K562 (cell line): Measurements from ENCODE around the gene NTF4. TPM values are rescaled to one million over a fixed set of nuclear protein-coding genes. Genes with fewer than 3 reads are reported as not detected.

Experiments
- E2F1 ChIP-seq: sonication (generic); formaldehyde crosslinking; IDR thresholded peaks from 2 replicates; pipeline ENCODE4 v1.8.1; 2023; ENCODE audit warnings: mild to moderate bottlenecking, missing genetic modification reagents, moderate library complexity
- ELF1 ChIP-seq: fragments of 200-800 bp; sonication (Bioruptor generic); IDR thresholded peaks from 2 replicates; pipeline ENCODE4 v1.6.1; 2016; ENCODE audit warnings: missing genetic modification characterization, missing compliant biosample characterization
- ETS2 ChIP-seq: IDR thresholded peaks from 2 replicates; pipeline ENCODE4 v1.6.1; 2016; ENCODE audit warnings: borderline replicate concordance, missing genetic modification characterization, mild to moderate bottlenecking, moderate library complexity, missing compliant biosample characterization; ENCODE audit not compliant: poor library complexity, severe bottlenecking
- GTF2B ChIP-seq: IDR thresholded peaks from 2 replicates; pipeline ENCODE4 v1.6.1; 2011; ENCODE audit not compliant: insufficient read length; ENCODE audit errors: extremely low read depth
- IRF2 ChIP-seq: sonication (generic); formaldehyde crosslinking; IDR thresholded peaks from 2 replicates; pipeline ENCODE4 v1.8.1; 2022; ENCODE audit warnings: mild to moderate bottlenecking, missing genetic modification reagents
- LARP7 ChIP-seq: fragments of 450-650 bp; IDR thresholded peaks from 2 replicates; pipeline ENCODE4 v1.6.1; 2016
- MCM7 ChIP-seq, 2 experiments: fragments of 450-650 bp; IDR thresholded peaks; 2 replicates each; pipeline ENCODE4 v1.6.1; 2016 to 2018
- NR0B1 ChIP-seq: fragments of 450-650 bp; IDR thresholded peaks from one replicate; pipeline ENCODE4 v1.6.1; 2018; ENCODE audit warnings: mild to moderate bottlenecking, moderate library complexity; ENCODE audit not compliant: partially characterized antibody
- POLR2B ChIP-seq: fragments of 450-650 bp; IDR thresholded peaks from 2 replicates; pipeline ENCODE4 v1.6.1; 2018; ENCODE audit warnings: low read depth; ENCODE audit not compliant: partially characterized antibody
- SP2 ChIP-seq: IDR thresholded peaks from 2 replicates; pipeline ENCODE4 v1.6.1; 2011; ENCODE audit warnings: mild to moderate bottlenecking, low read depth, low read length, moderate library complexity; ENCODE audit not compliant: poor library complexity, severe bottlenecking; ENCODE audit errors: extremely low read depth
- STAT5A ChIP-seq: IDR thresholded peaks from 2 replicates; pipeline ENCODE4 v1.6.1; 2012; ENCODE audit warnings: low read length, inconsistent platforms, borderline replicate concordance
- THAP7 ChIP-seq: fragments of 250-450 bp; sonication (Bioruptor Pico); IDR thresholded peaks from 2 replicates; pipeline ENCODE4 v1.5.0; 2021
- USF2 ChIP-seq: sonication (generic); formaldehyde crosslinking; IDR thresholded peaks from 2 replicates; pipeline ENCODE4 v1.5.0; 2020; ENCODE audit warnings: missing genetic modification reagents
- ZKSCAN3 ChIP-seq: fragments of 250-450 bp; sonication (Bioruptor Pico); IDR thresholded peaks from 2 replicates; pipeline ENCODE4 v1.4.0; 2020
- ZNF384 ChIP-seq: IDR thresholded peaks from 2 replicates; pipeline ENCODE4 v1.6.1; 2012; ENCODE audit warnings: low read depth, low read length, improper control_type of control experiment
- ZNF740 ChIP-seq, 3 experiments: fragments of 200-800 bp in 1 of 3; sonication (Bioruptor generic) in 1 of 3; sonication (generic) in 1 of 3; formaldehyde crosslinking in 1 of 3; IDR thresholded peaks; 2 replicates each; pipeline versions ENCODE4 v1.6.1 to v1.8.0; 2016 to 2022; ENCODE audit warnings: mild to moderate bottlenecking in 2 of 3, missing compliant biosample characterization in 2 of 3, missing genetic modification characterization in 2 of 3, missing genetic modification reagents in 1 of 3
- ZNF785 ChIP-seq: fragments of 250-450 bp; sonication (Bioruptor Pico); IDR thresholded peaks from 2 replicates; pipeline ENCODE4 v1.4.0; 2020; ENCODE audit warnings: mild to moderate bottlenecking
- polyA plus RNA-seq, 8 experiments: library from polyadenylated mRNA; depleted of rRNA in 4 of 8; stranded (reverse) in 5 of 8; unstranded in 3 of 8; fragments of >200 nt; fragmentation: Nextera tagmentation in 2 of 8; fragmentation: Illumina TruSeq in 1 of 8; extraction: Ambion mirVana in 2 of 8; extraction: Trizol in 1 of 8; gene quantifications; 2 replicates each; pipeline versions ENCODE4 v1.2.1 to v1.2.3, GENCODE V29; 2011 to 2014; ENCODE audit warnings: inconsistent platforms in 1 of 8, missing spikeins in 1 of 8
- total RNA-seq, 7 experiments: library from RNA; depleted of rRNA in 6 of 7; stranded (reverse); fragments of >200 nt in 6 of 7; fragmentation: Illumina TruSeq in 2 of 7; extraction: Trizol in 2 of 7; gene quantifications; 2 replicates each; pipeline versions ENCODE4 v1.2.1 to v1.2.3, GENCODE V29; 2011 to 2021; ENCODE audit warnings: low replicate concordance in 1 of 7

NTF4 gene
- total and polyA plus RNA-seq, 9 of the 15 experiments (the other 6 are each of a cell fraction or from before 2014, with no cell fraction given) = not detected

GRCh38 chr19:49073514-49074378 lies 9.1 kb upstream of the NTF4 start (continued):
- no peak for TF ChIP-seq E2F1 (CRISPR knock-in tag)
- no peak for TF ChIP-seq ZNF785 (CRISPR knock-in tag)
- no peak for TF ChIP-seq MCM7 (IDR thresholded peaks at IDR 0.05)
- TF ChIP-seq POLR2B = no peak
- no peak for TF ChIP-seq ETS2
- TF ChIP-seq ZNF740 (CRISPR knock-in tag; IDR thresholded peaks at IDR 0.05) = 0 out of 2 replicates have a peak, but pooled peaks have one; percentile 37
- TF ChIP-seq ZNF740 (tag; IDR thresholded peaks at IDR 0.05) = no peak
- no peak for TF ChIP-seq THAP7
- no peak for TF ChIP-seq NR0B1
- TF ChIP-seq IRF2 (CRISPR knock-in tag) = no peak
- TF ChIP-seq LARP7 = peak; percentile 51; the same call in 1 of the 2 replicates
- TF ChIP-seq ZNF384 = no peak
- no peak for TF ChIP-seq GTF2B
- TF ChIP-seq ELF1 (tag) = 0 out of 2 replicates have a peak, but pooled peaks have one; percentile 30
- no peak for TF ChIP-seq ZKSCAN3 (CRISPR knock-in tag)
- TF ChIP-seq STAT5A = no peak
- no peak for TF ChIP-seq USF2
- no peak for TF ChIP-seq SP2
